GM12878 (cell line): ENCODE measurements around the gene CMTM4. TPM values are rescaled to one million over a fixed set of nuclear protein-coding genes. Genes with fewer than 3 reads are reported as not detected.

Experiments used
- ATAC-seq: fragments of 200-7000 bp; cut with Tn5 transposase; 3 replicates; pipeline ENCODE4 v1.9.1; 2020; ENCODE audit warnings: mild to moderate bottlenecking, moderate library complexity
- BruUV-seq: library from RNA; stranded (reverse); fragments of 400-500 nt; replicated peaks from 2 replicates; lab custom pipeline; 2021; lab: Mats Ljungman, UMichigan
- CTCF ChIA-PET: fragments of 300-600 bp; sonication (Branson Sonifier 250); formaldehyde crosslinking; extraction: SDS; loops from one replicate; lab custom pipeline; 2021; ENCODE audit warnings: inconsistent platforms; lab: Yijun Ruan, JAX
- POLR2A ChIA-PET: fragments of 350-600 bp; formaldehyde crosslinking; extraction: SDS; loops from one replicate; lab custom pipeline; 2021; ENCODE audit warnings: inconsistent platforms; lab: Charles Lee
- RAD21 ChIA-PET: fragments of 300-600 bp; sonication (Branson Sonifier 250); formaldehyde crosslinking; loops from one replicate; lab custom pipeline; 2023; ENCODE audit warnings: antibody characterized with exemption; ENCODE audit not compliant: unreplicated experiment; lab: Charles Lee
- SMC1A ChIA-PET: fragments of 300-600 bp; sonication (Branson Sonifier 250); formaldehyde crosslinking; loops from one replicate; lab custom pipeline; 2023; ENCODE audit not compliant: unreplicated experiment, uncharacterized antibody; lab: Charles Lee
- DNase-seq: peaks from one replicate; pipeline ENCODE4 v3.0.0-alpha.2; 2011; ENCODE audit warnings: low read depth, low spot score
- FAIRE-seq: peaks from 3 replicates; lab custom pipeline; 2011; peaks lifted over from hg19 to GRCh38; lab: Jason Lieb, UNC
- H2AFZ ChIP-seq: 2 replicates; pipeline ENCODE4 v1.6.0; 2011; ENCODE audit warnings: low read depth, low read length, control low read depth; ENCODE audit not compliant: control insufficient read depth
- H3K27ac ChIP-seq: 2 replicates; pipeline ENCODE4 v1.5.1; 2011; ENCODE audit warnings: control low read depth; ENCODE audit not compliant: control insufficient read depth, insufficient read depth
- H3K27me3 ChIP-seq, 2 experiments: replicated peaks in 1 of 2; 2 replicates each; pipeline versions ENCODE4 v1.6.0 to v1.6.1; 2011; ENCODE audit warnings: low read length in 1 of 2; ENCODE audit not compliant: control insufficient read depth in 2 of 2, insufficient read depth in 2 of 2
- H3K36me3 ChIP-seq, 2 experiments: 2 replicates each; pipeline ENCODE4 v1.5.1; 2011; ENCODE audit warnings: low read length in 1 of 2; ENCODE audit not compliant: control insufficient read depth in 2 of 2, insufficient read depth in 2 of 2
- H3K4me1 ChIP-seq: 2 replicates; pipeline ENCODE4 v1.6.1; 2011; ENCODE audit warnings: mild to moderate bottlenecking, low read length, moderate library complexity, mixed read lengths; ENCODE audit not compliant: control insufficient read depth, insufficient read depth
- H3K4me2 ChIP-seq: 2 replicates; pipeline ENCODE4 v1.6.0; 2011; ENCODE audit warnings: control low read depth; ENCODE audit not compliant: control insufficient read depth, insufficient read depth
- H3K4me3 ChIP-seq: fragments of 200-600 bp; sonication (generic); 2 replicates; pipeline ENCODE4 v1.5.1; 2016
- H3K79me2 ChIP-seq: 2 replicates; pipeline ENCODE4 v1.6.0; 2011; ENCODE audit warnings: low read length; ENCODE audit not compliant: control insufficient read depth, insufficient read depth
- H3K9ac ChIP-seq: 2 replicates; pipeline ENCODE4 v1.8.0; 2011; ENCODE audit warnings: low read length, control low read depth, mixed read lengths; ENCODE audit not compliant: control insufficient read depth, insufficient read depth
- H3K9me3 ChIP-seq: replicated peaks from 3 replicates; pipeline ENCODE4 v1.5.1; 2011; ENCODE audit warnings: mild to moderate bottlenecking, low read length; ENCODE audit not compliant: control insufficient read depth, insufficient read depth
- H4K20me1 ChIP-seq: 2 replicates; pipeline ENCODE4 v1.6.0; 2011; ENCODE audit not compliant: control insufficient read depth, insufficient read depth
- CEBPB ChIP-seq, 2 experiments: fragments of 150-350 bp in 1 of 2; IDR thresholded peaks; 2 replicates each; pipeline ENCODE4 v1.6.1; 2012 to 2014; ENCODE audit warnings: low read depth in 2 of 2, low read length in 2 of 2, borderline replicate concordance in 1 of 2, inconsistent platforms in 1 of 2
- GABPA ChIP-seq: IDR thresholded peaks from 2 replicates; pipeline ENCODE4 v1.6.1; 2014; ENCODE audit warnings: antibody characterized with exemption, low read depth, mild to moderate bottlenecking, inconsistent platforms
- HDAC6 ChIP-seq: fragments of 200-600 bp; sonication (generic); IDR thresholded peaks from one replicate; pipeline ENCODE4 v1.8.0; 2017; ENCODE audit warnings: antibody characterized with exemption; ENCODE audit not compliant: unreplicated experiment
- JUNB ChIP-seq: IDR thresholded peaks from 2 replicates; pipeline ENCODE4 v1.6.1; 2016; ENCODE audit warnings: antibody characterized with exemption, mild to moderate bottlenecking
- MYC ChIP-seq: IDR thresholded peaks from 2 replicates; pipeline ENCODE4 v1.6.1; 2011; ENCODE audit warnings: mild to moderate bottlenecking, low read length, moderate library complexity, inconsistent platforms; ENCODE audit not compliant: insufficient read depth, insufficient replicate concordance, insufficient read length, severe bottlenecking
- NFXL1 ChIP-seq: fragments of 450-650 bp; IDR thresholded peaks from 2 replicates; pipeline ENCODE4 v1.6.1; 2017; ENCODE audit warnings: antibody characterized with exemption, mild to moderate bottlenecking, borderline replicate concordance
- RB1 ChIP-seq: fragments of 450-650 bp; formaldehyde crosslinking; IDR thresholded peaks from 2 replicates; pipeline ENCODE4 v1.6.1; 2017; ENCODE audit warnings: mild to moderate bottlenecking, borderline replicate concordance
- RCOR1 ChIP-seq: conservative IDR thresholded peaks from 2 replicates; pipeline ENCODE4 v1.6.1; 2012; ENCODE audit warnings: low read depth, low read length, improper control_type of control experiment
- SIX5 ChIP-seq: IDR thresholded peaks from 2 replicates; pipeline ENCODE4 v1.6.1; 2011; ENCODE audit warnings: mild to moderate bottlenecking, low read depth, low read length, moderate library complexity; ENCODE audit not compliant: severe bottlenecking
- WGBS: methylation state at CpG from one replicate; pipeline ENCODE4 v1.1.6; 2016; ENCODE audit warnings: low lambda C conversion rate; ENCODE audit not compliant: insufficient replicate concordance, insufficient coverage; ENCODE audit errors: missing lambda C conversion rate; 5-methylcytosine and 5-hydroxymethylcytosine counted together
- in situ Hi-C: fragments of 300-500 bp; cut with MboI; formaldehyde crosslinking; loops from 9 replicates; pipeline ENCODE4 v1.14.3; 2018; ENCODE audit warnings: mixed read lengths
- intact Hi-C: fragments of 100-400 bp; cut with micrococcal nuclease; formaldehyde crosslinking; loops from one replicate; pipeline ENCODE4 v1.14.2; 2022; ENCODE audit not compliant: unreplicated experiment
- polyA plus RNA-seq, 11 experiments: library from polyadenylated mRNA; depleted of rRNA in 4 of 11; unstranded in 6 of 11; stranded (reverse) in 5 of 11; fragments of >200 nt; fragmentation: Nextera tagmentation in 4 of 11; fragmentation: Illumina TruSeq in 1 of 11; extraction: Ambion mirVana in 4 of 11; extraction: Trizol in 1 of 11; gene quantifications; 1 replicate in 1 of 11; 2 replicates in 10 of 11; pipeline versions ENCODE4 v1.2.1 to v1.2.3, GENCODE V29; 2011 to 2016; ENCODE audit warnings: inconsistent platforms in 2 of 11, missing spikeins in 2 of 11, low read depth in 1 of 11
- total RNA-seq, 4 experiments: library from RNA; depleted of rRNA in 3 of 4; stranded (reverse); fragments of >200 nt in 3 of 4; fragmentation: Illumina TruSeq in 1 of 4; extraction: Trizol in 1 of 4; gene quantifications; 2 replicates each; pipeline versions ENCODE4 v1.2.1 to v1.2.3, GENCODE V29; 2013 to 2021
- TF ChIP-seq, protein P1 (sequence below): fragments of 150-350 bp; IDR thresholded peaks from 2 replicates; pipeline ENCODE4 v1.6.1; 2016; ENCODE audit warnings: low read depth, low read length
- TF ChIP-seq, protein P2 (sequence below): IDR thresholded peaks from 2 replicates; pipeline ENCODE4 v1.6.1; 2011; ENCODE audit warnings: mild to moderate bottlenecking, low read depth, low read length, moderate library complexity; ENCODE audit not compliant: insufficient replicate concordance
- TF ChIP-seq, protein P3 (sequence below): IDR thresholded peaks from 2 replicates; pipeline ENCODE4 v1.6.1; 2011; ENCODE audit warnings: borderline replicate concordance, low read depth, mild to moderate bottlenecking, moderate library complexity, mixed read lengths, low read length; ENCODE audit not compliant: insufficient read depth; ENCODE audit errors: extremely low read length
- TF ChIP-seq, protein P4 (sequence below): fragments of 450-650 bp; formaldehyde crosslinking; IDR thresholded peaks from 2 replicates; pipeline ENCODE4 v1.4.0; 2020; ENCODE audit warnings: mild to moderate bottlenecking, moderate library complexity

CMTM4 gene
- total and polyA plus RNA-seq, 10 of the 15 experiments (the other 5 are each of a cell fraction or from before 2014, with no cell fraction given), result 0.02 to 0.43 (median 0.15) TPM; not detected in 2

DNA sequence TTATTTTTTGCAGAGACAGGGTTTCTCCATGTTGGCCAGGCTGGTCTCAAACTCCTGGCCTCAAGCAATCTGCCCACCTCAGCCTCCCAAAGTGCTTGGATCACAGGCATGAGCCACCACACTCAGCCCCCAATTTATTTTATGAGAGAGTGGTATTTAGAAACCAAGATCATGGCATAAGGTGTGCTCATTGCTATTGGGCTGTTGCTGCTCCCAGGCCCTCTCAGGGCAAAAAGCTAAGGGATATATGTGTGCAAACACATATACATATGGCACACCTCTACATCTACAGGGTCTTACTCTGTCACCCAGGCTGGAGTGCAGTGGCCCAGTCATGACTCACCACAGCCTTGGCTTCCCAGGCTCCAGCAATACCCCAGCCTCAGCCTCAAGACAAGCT is 15.0 kb upstream of the CMTM4 start (continued):
- TF ChIP-seq RCOR1, result no peak
- TF ChIP-seq, protein P1, sequence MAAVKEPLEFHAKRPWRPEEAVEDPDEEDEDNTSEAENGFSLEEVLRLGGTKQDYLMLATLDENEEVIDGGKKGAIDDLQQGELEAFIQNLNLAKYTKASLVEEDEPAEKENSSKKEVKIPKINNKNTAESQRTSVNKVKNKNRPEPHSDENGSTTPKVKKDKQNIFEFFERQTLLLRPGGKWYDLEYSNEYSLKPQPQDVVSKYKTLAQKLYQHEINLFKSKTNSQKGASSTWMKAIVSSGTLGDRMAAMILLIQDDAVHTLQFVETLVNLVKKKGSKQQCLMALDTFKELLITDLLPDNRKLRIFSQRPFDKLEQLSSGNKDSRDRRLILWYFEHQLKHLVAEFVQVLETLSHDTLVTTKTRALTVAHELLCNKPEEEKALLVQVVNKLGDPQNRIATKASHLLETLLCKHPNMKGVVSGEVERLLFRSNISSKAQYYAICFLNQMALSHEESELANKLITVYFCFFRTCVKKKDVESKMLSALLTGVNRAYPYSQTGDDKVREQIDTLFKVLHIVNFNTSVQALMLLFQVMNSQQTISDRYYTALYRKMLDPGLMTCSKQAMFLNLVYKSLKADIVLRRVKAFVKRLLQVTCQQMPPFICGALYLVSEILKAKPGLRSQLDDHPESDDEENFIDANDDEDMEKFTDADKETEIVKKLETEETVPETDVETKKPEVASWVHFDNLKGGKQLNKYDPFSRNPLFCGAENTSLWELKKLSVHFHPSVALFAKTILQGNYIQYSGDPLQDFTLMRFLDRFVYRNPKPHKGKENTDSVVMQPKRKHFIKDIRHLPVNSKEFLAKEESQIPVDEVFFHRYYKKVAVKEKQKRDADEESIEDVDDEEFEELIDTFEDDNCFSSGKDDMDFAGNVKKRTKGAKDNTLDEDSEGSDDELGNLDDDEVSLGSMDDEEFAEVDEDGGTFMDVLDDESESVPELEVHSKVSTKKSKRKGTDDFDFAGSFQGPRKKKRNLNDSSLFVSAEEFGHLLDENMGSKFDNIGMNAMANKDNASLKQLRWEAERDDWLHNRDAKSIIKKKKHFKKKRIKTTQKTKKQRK, result no peak
- no peak for TF ChIP-seq HDAC6

DNA sequence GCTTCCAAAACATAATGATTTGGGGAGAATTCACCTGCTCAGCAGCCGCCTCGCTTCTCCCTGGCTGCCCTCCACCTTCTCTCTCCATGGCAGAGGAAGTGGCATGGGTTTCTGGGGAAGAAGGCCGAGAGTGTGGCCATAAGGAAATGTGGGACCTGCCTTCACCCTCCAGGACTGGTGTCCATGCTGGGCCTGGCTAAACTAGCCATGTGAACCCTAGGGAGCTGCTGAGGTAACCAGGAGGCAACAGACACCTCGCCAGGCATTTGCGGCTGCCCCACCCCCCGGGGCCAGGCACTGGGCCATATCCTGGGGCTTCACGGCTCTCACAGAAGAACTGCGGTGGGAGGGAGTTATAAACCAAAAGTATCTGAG is 9.9 kb upstream of the CMTM4 start:
- Histone ChIP-seq H3K4me2 (no peak overlapping the region), H3K9ac (no peak overlapping the region), H3K9me3 (no peaks in the 10 kb centered on the region), H3K4me1 (no peaks in the 10 kb centered on the region), H3K4me3 (no peak overlapping the region), H3K27me3 (no peaks in the 10 kb centered on the region), H2AFZ (no peak overlapping the region), H3K36me3 (no peaks in the 10 kb centered on the region), H3K79me2 (no peaks in the 10 kb centered on the region), H4K20me1 (no peaks in the 10 kb centered on the region), H3K27ac (no peak overlapping the region)
- CTCF ChIA-PET, result no interaction called here
- RAD21 ChIA-PET, result no interaction called here
- ATAC-seq (no peak), DNase-seq (no peak), FAIRE-seq (no peak)
- in situ Hi-C loops, result no loop called here
- intact Hi-C loops, result no loop called here
- BruUV-seq, result no TSS peak
- SMC1A ChIA-PET, result no interaction called here
- POLR2A ChIA-PET, result no interaction called here
- 57% methylated on average over 8 of the region's 8 CpGs for WGBS
- TF ChIP-seq GABPA (no peak), RB1 (no peak), NFXL1 (no peak), MYC (no peak), SIX5 (no peak), JUNB (no peak), CEBPB (IDR thresholded peaks at IDR 0.05; ENCODE audit: borderline replicate concordance in 1 of 2, low read depth in 2 of 2, low read length in 2 of 2) (no peak)
- TF ChIP-seq, protein P2, sequence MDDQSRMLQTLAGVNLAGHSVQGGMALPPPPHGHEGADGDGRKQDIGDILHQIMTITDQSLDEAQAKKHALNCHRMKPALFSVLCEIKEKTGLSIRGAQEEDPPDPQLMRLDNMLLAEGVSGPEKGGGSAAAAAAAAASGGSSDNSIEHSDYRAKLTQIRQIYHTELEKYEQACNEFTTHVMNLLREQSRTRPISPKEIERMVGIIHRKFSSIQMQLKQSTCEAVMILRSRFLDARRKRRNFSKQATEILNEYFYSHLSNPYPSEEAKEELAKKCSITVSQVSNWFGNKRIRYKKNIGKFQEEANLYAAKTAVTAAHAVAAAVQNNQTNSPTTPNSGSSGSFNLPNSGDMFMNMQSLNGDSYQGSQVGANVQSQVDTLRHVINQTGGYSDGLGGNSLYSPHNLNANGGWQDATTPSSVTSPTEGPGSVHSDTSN, result no peak
- TF ChIP-seq, protein P3, sequence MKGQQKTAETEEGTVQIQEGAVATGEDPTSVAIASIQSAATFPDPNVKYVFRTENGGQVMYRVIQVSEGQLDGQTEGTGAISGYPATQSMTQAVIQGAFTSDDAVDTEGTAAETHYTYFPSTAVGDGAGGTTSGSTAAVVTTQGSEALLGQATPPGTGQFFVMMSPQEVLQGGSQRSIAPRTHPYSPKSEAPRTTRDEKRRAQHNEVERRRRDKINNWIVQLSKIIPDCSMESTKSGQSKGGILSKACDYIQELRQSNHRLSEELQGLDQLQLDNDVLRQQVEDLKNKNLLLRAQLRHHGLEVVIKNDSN, result no peak
- TF ChIP-seq, protein P4, sequence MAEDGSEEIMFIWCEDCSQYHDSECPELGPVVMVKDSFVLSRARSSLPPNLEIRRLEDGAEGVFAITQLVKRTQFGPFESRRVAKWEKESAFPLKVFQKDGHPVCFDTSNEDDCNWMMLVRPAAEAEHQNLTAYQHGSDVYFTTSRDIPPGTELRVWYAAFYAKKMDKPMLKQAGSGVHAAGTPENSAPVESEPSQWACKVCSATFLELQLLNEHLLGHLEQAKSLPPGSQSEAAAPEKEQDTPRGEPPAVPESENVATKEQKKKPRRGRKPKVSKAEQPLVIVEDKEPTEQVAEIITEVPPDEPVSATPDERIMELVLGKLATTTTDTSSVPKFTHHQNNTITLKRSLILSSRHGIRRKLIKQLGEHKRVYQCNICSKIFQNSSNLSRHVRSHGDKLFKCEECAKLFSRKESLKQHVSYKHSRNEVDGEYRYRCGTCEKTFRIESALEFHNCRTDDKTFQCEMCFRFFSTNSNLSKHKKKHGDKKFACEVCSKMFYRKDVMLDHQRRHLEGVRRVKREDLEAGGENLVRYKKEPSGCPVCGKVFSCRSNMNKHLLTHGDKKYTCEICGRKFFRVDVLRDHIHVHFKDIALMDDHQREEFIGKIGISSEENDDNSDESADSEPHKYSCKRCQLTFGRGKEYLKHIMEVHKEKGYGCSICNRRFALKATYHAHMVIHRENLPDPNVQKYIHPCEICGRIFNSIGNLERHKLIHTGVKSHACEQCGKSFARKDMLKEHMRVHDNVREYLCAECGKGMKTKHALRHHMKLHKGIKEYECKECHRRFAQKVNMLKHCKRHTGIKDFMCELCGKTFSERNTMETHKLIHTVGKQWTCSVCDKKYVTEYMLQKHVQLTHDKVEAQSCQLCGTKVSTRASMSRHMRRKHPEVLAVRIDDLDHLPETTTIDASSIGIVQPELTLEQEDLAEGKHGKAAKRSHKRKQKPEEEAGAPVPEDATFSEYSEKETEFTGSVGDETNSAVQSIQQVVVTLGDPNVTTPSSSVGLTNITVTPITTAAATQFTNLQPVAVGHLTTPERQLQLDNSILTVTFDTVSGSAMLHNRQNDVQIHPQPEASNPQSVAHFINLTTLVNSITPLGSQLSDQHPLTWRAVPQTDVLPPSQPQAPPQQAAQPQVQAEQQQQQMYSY (CRISPR knock-in tag), result no peak
